Mucosa of stomach (tissue), 1 donor: ENCODE results near the gene RNF169.

ENCODE experiments used
- H3K27me3 ChIP-seq: one replicate; pipeline ENCODE4 v1.7.0; 2013; ENCODE audit warnings: mild to moderate bottlenecking, low read length; ENCODE audit not compliant: control insufficient read depth, insufficient read depth
- H3K36me3 ChIP-seq: one replicate; pipeline ENCODE4 v1.7.0; 2013; ENCODE audit warnings: low read length; ENCODE audit not compliant: control insufficient read depth, insufficient read depth
- H3K4me1 ChIP-seq: one replicate; pipeline ENCODE4 v1.7.0; 2013; ENCODE audit warnings: mild to moderate bottlenecking, low read length; ENCODE audit not compliant: control insufficient read depth, insufficient read depth
- H3K4me3 ChIP-seq: one replicate; pipeline ENCODE4 v1.7.0; 2013; ENCODE audit warnings: low read length
- H3K9ac ChIP-seq: one replicate; pipeline ENCODE4 v1.7.0; 2013; ENCODE audit warnings: mild to moderate bottlenecking, low read length, moderate library complexity
- H3K9me3 ChIP-seq: one replicate; pipeline ENCODE4 v1.7.0; 2013; ENCODE audit warnings: mild to moderate bottlenecking, low read length, moderate library complexity; ENCODE audit not compliant: control insufficient read depth
- donor health status: Pancreatic carcinoma.

Gene RNF169

GRCh38 chr11:74714904-74715303 lies 33.7 kb upstream of the RNF169 start:
- no peaks in the 10 kb centered on the region for H3K36me3 ChIP-seq
- no peak overlapping the region for H3K4me3 ChIP-seq
- no peak overlapping the region for H3K9ac ChIP-seq
- no peaks in the 10 kb centered on the region for H3K4me1 ChIP-seq
- no peaks in the 10 kb centered on the region for H3K27me3 ChIP-seq
- H3K9me3 ChIP-seq: no peaks in the 10 kb centered on the region

GRCh38 chr11:74717221-74717969 lies 31.3 kb upstream of the RNF169 start:
- no peaks in the 10 kb centered on the region for H3K9me3 ChIP-seq
- H3K36me3 ChIP-seq: no peaks in the 10 kb centered on the region
- peaks cover 14% of the 10 kb centered on the region for H3K4me1 ChIP-seq
- no peak overlapping the region for H3K9ac ChIP-seq
- no peaks in the 10 kb centered on the region for H3K27me3 ChIP-seq
- H3K4me3 ChIP-seq: no peak overlapping the region

GRCh38 chr11:74719011-74719410 lies 29.6 kb upstream of the RNF169 start:
- Histone ChIP-seq H3K4me1 (peaks cover 14% of the 10 kb centered on the region), H3K4me3 (no peak overlapping the region), H3K27me3 (no peaks in the 10 kb centered on the region), H3K36me3 (no peaks in the 10 kb centered on the region), H3K9me3 (no peaks in the 10 kb centered on the region), H3K9ac (no peak overlapping the region)

- H3K9me3 ChIP-seq: no peaks in the 10 kb centered on the region
- peaks cover 16% of the 10 kb centered on the region for H3K4me1 ChIP-seq
- no peak overlapping the region for H3K4me3 ChIP-seq
- no peaks in the 10 kb centered on the region for H3K36me3 ChIP-seq
- no peaks in the 10 kb centered on the region for H3K27me3 ChIP-seq
- no peak overlapping the region for H3K9ac ChIP-seq
These were observed 27.8 kb upstream of the RNF169 start for GRCh38 chr11:74720596-74721478.

- Histone ChIP-seq H3K9me3 (no peaks in the 10 kb centered on the region), H3K4me1 (peaks cover 22% of the 10 kb centered on the region), H3K4me3 (no peak overlapping the region), H3K9ac (no peak overlapping the region), H3K27me3 (no peaks in the 10 kb centered on the region), H3K36me3 (no peaks in the 10 kb centered on the region)
These were observed 27.2 kb upstream of the RNF169 start for GRCh38 chr11:74721479-74721835.

GRCh38 chr11:74723511-74723910 lies 25.1 kb upstream of the RNF169 start:
- Histone ChIP-seq H3K36me3 (no peaks in the 10 kb centered on the region), H3K9ac (no peak overlapping the region), H3K4me3 (no peak overlapping the region), H3K27me3 (peaks cover under 1% of the 10 kb centered on the region), H3K4me1 (peaks cover 23% of the 10 kb centered on the region), H3K9me3 (no peaks in the 10 kb centered on the region)

- Histone ChIP-seq H3K9ac (no peak overlapping the region), H3K9me3 (no peaks in the 10 kb centered on the region), H3K27me3 (peaks cover 22% of the 10 kb centered on the region), H3K36me3 (no peaks in the 10 kb centered on the region), H3K4me3 (no peak overlapping the region), H3K4me1 (peaks cover 17% of the 10 kb centered on the region)
These were observed 22.9 kb upstream of the RNF169 start for GRCh38 chr11:74725701-74726100.

- no peak overlapping the region for H3K9ac ChIP-seq
- H3K4me1 ChIP-seq: peaks cover 12% of the 10 kb centered on the region
These were observed 22.0 kb upstream of the RNF169 start for GRCh38 chr11:74726547-74727182.

GRCh38 chr11:74729397-74729796 lies 19.3 kb upstream of the RNF169 start:
- H3K9me3 ChIP-seq: no peaks in the 10 kb centered on the region
- H3K4me1 ChIP-seq: peaks cover 14% of the 10 kb centered on the region
- no peak overlapping the region for H3K9ac ChIP-seq
- no peaks in the 10 kb centered on the region for H3K36me3 ChIP-seq
- H3K27me3 ChIP-seq: peaks cover 49% of the 10 kb centered on the region
- no peak overlapping the region for H3K4me3 ChIP-seq

More at GRCh38 chr11:74726547-74727182, 22.0 kb upstream of the RNF169 start:
- H3K36me3 ChIP-seq: no peaks in the 10 kb centered on the region
- peaks cover 29% of the 10 kb centered on the region for H3K27me3 ChIP-seq
- H3K9me3 ChIP-seq: no peaks in the 10 kb centered on the region
- no peak overlapping the region for H3K4me3 ChIP-seq

GRCh38 chr11:74730571-74731260 lies 17.9 kb upstream of the RNF169 start:
- no peaks in the 10 kb centered on the region for H3K9me3 ChIP-seq
- peaks cover 13% of the 10 kb centered on the region for H3K4me1 ChIP-seq
- no peak overlapping the region for H3K4me3 ChIP-seq
- H3K9ac ChIP-seq: no peak overlapping the region
- no peaks in the 10 kb centered on the region for H3K36me3 ChIP-seq
- H3K27me3 ChIP-seq: peaks cover 55% of the 10 kb centered on the region

GRCh38 chr11:74731301-74732094 lies 17.2 kb upstream of the RNF169 start, which contains the start of gene CHRDL2:
CHRDL2 (minus strand) TSS chr11:74731426; CDS start chr11:74730888, 538 bp downstream.
- Histone ChIP-seq H3K4me1 (peaks cover 6% of the 10 kb centered on the region), H3K36me3 (no peaks in the 10 kb centered on the region), H3K27me3 (peaks cover 55% of the 10 kb centered on the region), H3K9ac (no peak within 1 kb of the TSS), H3K9me3 (no peaks in the 10 kb centered on the region), H3K4me3 (no peak within 1 kb of the TSS)
